H1 (cell line): ENCODE measurements around the gene MMD. TPM values are rescaled to one million over a fixed set of nuclear protein-coding genes. Genes with fewer than 3 reads are reported as not detected.

ENCODE experiments used
- POLR2AphosphoS5 ChIP-seq: IDR thresholded peaks from 2 replicates; pipeline ENCODE4 v1.6.1; 2011; ENCODE audit warnings: low read depth, low read length
- POU5F1 ChIP-seq: IDR thresholded peaks from 2 replicates; pipeline ENCODE4 v1.6.1; 2011; ENCODE audit warnings: low read depth, mild to moderate bottlenecking, low read length, moderate library complexity
- polyA plus RNA-seq, 7 experiments: library from polyadenylated mRNA; depleted of rRNA in 3 of 7; stranded (reverse) in 5 of 7; unstranded in 2 of 7; fragments of >200 nt in 5 of 7; fragments of 200-250 nt in 2 of 7; gene quantifications; 1 replicate in 5 of 7; 2 replicates in 1 of 7; 4 replicates in 1 of 7; pipeline versions ENCODE4 v1.2.1 to v1.2.3, GENCODE V29; 2011 to 2013; ENCODE audit warnings: missing spikeins in 2 of 7, mixed read lengths in 2 of 7
- total RNA-seq: library from RNA; stranded (reverse); fragmentation: NEBNext Ultra II Directional; extraction: Animal tissue kit (Norgen Biotek cat#: 25700); gene quantifications from 2 replicates; pipeline ENCODE4 v1.2.1, GENCODE V29; 2021
- TF ChIP-seq, protein P1 (sequence below): fragments of 300-600 bp; sonication (generic); IDR thresholded peaks from 2 replicates; pipeline ENCODE4 v1.7.1; 2012; ENCODE audit warnings: low read length, moderate library complexity, mild to moderate bottlenecking, inconsistent platforms; ENCODE audit not compliant: insufficient replicate concordance

Gene MMD
- total and polyA plus RNA-seq, 2 of the 8 experiments (the other 6 are each of a cell fraction or from before 2014, with no cell fraction given): 28.2 to 37.8 TPM

DNA sequence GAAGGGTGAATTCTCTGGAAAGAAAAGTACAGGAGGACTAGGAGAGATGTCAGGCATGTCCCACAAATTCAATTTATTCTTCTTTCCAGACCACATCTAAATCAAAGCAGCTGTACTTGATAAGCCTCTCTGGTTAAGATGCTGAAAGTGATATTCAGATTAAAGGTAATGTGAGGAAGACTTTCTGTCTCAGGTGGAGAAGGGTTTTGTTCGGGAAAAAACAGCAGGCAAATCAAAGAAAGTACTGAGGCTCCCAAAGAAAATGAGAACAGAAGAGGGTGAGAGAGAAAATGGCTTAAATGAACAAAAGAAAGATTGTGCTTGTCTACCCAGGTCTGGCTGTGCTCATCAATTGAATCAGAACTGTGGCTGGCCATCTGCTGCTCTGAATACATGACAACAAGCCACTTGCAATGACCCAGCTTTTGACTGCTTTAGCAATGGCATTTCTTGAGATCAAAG is 55.6 kb downstream of the MMD start (continued):
- TF ChIP-seq, protein P1, sequence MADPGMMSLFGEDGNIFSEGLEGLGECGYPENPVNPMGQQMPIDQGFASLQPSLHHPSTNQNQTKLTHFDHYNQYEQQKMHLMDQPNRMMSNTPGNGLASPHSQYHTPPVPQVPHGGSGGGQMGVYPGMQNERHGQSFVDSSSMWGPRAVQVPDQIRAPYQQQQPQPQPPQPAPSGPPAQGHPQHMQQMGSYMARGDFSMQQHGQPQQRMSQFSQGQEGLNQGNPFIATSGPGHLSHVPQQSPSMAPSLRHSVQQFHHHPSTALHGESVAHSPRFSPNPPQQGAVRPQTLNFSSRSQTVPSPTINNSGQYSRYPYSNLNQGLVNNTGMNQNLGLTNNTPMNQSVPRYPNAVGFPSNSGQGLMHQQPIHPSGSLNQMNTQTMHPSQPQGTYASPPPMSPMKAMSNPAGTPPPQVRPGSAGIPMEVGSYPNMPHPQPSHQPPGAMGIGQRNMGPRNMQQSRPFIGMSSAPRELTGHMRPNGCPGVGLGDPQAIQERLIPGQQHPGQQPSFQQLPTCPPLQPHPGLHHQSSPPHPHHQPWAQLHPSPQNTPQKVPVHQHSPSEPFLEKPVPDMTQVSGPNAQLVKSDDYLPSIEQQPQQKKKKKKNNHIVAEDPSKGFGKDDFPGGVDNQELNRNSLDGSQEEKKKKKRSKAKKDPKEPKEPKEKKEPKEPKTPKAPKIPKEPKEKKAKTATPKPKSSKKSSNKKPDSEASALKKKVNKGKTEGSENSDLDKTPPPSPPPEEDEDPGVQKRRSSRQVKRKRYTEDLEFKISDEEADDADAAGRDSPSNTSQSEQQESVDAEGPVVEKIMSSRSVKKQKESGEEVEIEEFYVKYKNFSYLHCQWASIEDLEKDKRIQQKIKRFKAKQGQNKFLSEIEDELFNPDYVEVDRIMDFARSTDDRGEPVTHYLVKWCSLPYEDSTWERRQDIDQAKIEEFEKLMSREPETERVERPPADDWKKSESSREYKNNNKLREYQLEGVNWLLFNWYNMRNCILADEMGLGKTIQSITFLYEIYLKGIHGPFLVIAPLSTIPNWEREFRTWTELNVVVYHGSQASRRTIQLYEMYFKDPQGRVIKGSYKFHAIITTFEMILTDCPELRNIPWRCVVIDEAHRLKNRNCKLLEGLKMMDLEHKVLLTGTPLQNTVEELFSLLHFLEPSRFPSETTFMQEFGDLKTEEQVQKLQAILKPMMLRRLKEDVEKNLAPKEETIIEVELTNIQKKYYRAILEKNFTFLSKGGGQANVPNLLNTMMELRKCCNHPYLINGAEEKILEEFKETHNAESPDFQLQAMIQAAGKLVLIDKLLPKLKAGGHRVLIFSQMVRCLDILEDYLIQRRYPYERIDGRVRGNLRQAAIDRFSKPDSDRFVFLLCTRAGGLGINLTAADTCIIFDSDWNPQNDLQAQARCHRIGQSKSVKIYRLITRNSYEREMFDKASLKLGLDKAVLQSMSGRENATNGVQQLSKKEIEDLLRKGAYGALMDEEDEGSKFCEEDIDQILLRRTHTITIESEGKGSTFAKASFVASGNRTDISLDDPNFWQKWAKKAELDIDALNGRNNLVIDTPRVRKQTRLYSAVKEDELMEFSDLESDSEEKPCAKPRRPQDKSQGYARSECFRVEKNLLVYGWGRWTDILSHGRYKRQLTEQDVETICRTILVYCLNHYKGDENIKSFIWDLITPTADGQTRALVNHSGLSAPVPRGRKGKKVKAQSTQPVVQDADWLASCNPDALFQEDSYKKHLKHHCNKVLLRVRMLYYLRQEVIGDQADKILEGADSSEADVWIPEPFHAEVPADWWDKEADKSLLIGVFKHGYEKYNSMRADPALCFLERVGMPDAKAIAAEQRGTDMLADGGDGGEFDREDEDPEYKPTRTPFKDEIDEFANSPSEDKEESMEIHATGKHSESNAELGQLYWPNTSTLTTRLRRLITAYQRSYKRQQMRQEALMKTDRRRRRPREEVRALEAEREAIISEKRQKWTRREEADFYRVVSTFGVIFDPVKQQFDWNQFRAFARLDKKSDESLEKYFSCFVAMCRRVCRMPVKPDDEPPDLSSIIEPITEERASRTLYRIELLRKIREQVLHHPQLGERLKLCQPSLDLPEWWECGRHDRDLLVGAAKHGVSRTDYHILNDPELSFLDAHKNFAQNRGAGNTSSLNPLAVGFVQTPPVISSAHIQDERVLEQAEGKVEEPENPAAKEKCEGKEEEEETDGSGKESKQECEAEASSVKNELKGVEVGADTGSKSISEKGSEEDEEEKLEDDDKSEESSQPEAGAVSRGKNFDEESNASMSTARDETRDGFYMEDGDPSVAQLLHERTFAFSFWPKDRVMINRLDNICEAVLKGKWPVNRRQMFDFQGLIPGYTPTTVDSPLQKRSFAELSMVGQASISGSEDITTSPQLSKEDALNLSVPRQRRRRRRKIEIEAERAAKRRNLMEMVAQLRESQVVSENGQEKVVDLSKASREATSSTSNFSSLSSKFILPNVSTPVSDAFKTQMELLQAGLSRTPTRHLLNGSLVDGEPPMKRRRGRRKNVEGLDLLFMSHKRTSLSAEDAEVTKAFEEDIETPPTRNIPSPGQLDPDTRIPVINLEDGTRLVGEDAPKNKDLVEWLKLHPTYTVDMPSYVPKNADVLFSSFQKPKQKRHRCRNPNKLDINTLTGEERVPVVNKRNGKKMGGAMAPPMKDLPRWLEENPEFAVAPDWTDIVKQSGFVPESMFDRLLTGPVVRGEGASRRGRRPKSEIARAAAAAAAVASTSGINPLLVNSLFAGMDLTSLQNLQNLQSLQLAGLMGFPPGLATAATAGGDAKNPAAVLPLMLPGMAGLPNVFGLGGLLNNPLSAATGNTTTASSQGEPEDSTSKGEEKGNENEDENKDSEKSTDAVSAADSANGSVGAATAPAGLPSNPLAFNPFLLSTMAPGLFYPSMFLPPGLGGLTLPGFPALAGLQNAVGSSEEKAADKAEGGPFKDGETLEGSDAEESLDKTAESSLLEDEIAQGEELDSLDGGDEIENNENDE: no peak
- TF ChIP-seq POU5F1: no peak
- TF ChIP-seq POLR2AphosphoS5: no peak
